SK-N-SH (cell line): ENCODE data around the gene NAV1. TPM values are rescaled to one million over a fixed set of nuclear protein-coding genes. Genes with fewer than 3 reads are reported as not detected.
A peak's percentile ranks its signal among the peaks of the same experiment; 100 is the strongest.

Source experiments
- CTCF ChIA-PET: fragments of 300-600, 350-600 bp; formaldehyde crosslinking; extraction: SDS; loops from one replicate; lab custom pipeline; 2021; lab: Yijun Ruan, JAX
- POLR2A ChIA-PET: fragments of 350-600 bp; sonication (Branson Sonifier 250); formaldehyde crosslinking; extraction: SDS; loops from one replicate; lab custom pipeline; 2020; ENCODE audit warnings: antibody characterized with exemption, inconsistent platforms; lab: Yijun Ruan, JAX
- DNase-seq: peaks from one replicate; pipeline ENCODE4 v3.0.0; 2012
- H2AFZ ChIP-seq: fragments of 200-600 bp; sonication (generic); 2 replicates; pipeline ENCODE4 v1.8.1; 2016; ENCODE audit warnings: antibody characterized with exemption, mild to moderate bottlenecking, low read depth
- H3F3A ChIP-seq: fragments of 200-600 bp; sonication (generic); replicated peaks from 2 replicates; pipeline ENCODE3; 2016; ENCODE audit warnings: antibody characterized with exemption, mild to moderate bottlenecking; ENCODE audit not compliant: insufficient read depth
- H3K27ac ChIP-seq, 2 experiments: fragments of 200-500 bp in 1 of 2; fragments of 200-600 bp in 1 of 2; sonication (Bioruptor generic) in 1 of 2; sonication (generic), shearing (Covaris generic) in 1 of 2; 2 replicates each; pipeline versions ENCODE4 v1.5.1 to v1.6.1; 2014 to 2016; ENCODE audit warnings: low read depth in 2 of 2, inconsistent platforms in 1 of 2, low read length in 1 of 2, mild to moderate bottlenecking in 1 of 2, mixed read lengths in 1 of 2
- H3K27me3 ChIP-seq: fragments of 200-600 bp; sonication (generic), shearing (Covaris generic); 2 replicates; pipeline ENCODE4 v1.6.1; 2016; ENCODE audit warnings: mixed run types; ENCODE audit not compliant: insufficient read depth
- H3K36me3 ChIP-seq, 2 experiments: fragments of 200-500 bp in 1 of 2; fragments of 200-600 bp in 1 of 2; sonication (Bioruptor generic) in 1 of 2; sonication (generic) in 1 of 2; replicated peaks in 1 of 2; 2 replicates each; pipeline versions ENCODE3 to v1.5.1; 2014 to 2016; ENCODE audit warnings: low read length in 1 of 2, mild to moderate bottlenecking in 1 of 2; ENCODE audit not compliant: insufficient read depth in 2 of 2, control insufficient read depth in 1 of 2
- H3K4me1 ChIP-seq, 2 experiments: fragments of 200-500 bp in 1 of 2; fragments of 200-600 bp in 1 of 2; sonication (Bioruptor generic) in 1 of 2; sonication (generic), shearing (Covaris generic) in 1 of 2; 2 replicates each; pipeline versions ENCODE4 v1.5.1 to v1.6.1; 2014 to 2016; ENCODE audit warnings: low read depth in 1 of 2, low read length in 1 of 2, mixed run types in 1 of 2; ENCODE audit not compliant: insufficient read depth in 2 of 2, control insufficient read depth in 1 of 2
- H3K4me2 ChIP-seq: fragments of 200-600 bp; sonication (generic), shearing (Covaris generic); 2 replicates; pipeline ENCODE4 v1.6.1; 2017; ENCODE audit warnings: mixed run types
- H3K4me3 ChIP-seq, 2 experiments: fragments of 200-500 bp in 1 of 2; fragments of 200-600 bp in 1 of 2; sonication (Bioruptor generic) in 1 of 2; sonication (generic), shearing (Covaris generic) in 1 of 2; 2 replicates each; pipeline versions ENCODE4 v1.5.1 to v1.8.1; 2014 to 2016; ENCODE audit warnings: low read depth in 2 of 2, inconsistent platforms in 1 of 2, low read length in 1 of 2, mild to moderate bottlenecking in 1 of 2, mixed read lengths in 1 of 2, moderate library complexity in 1 of 2
- H3K79me2 ChIP-seq: fragments of 200-600 bp; sonication (generic); 2 replicates; pipeline ENCODE4 v1.8.1; 2017; ENCODE audit warnings: mild to moderate bottlenecking; ENCODE audit not compliant: insufficient read depth
- H3K9ac ChIP-seq: fragments of 200-600 bp; sonication (generic); 2 replicates; pipeline ENCODE4 v1.6.1; 2017; ENCODE audit warnings: mixed run types
- H3K9me2 ChIP-seq: fragments of 200-600 bp; sonication (generic); 2 replicates; pipeline ENCODE4 v1.6.1; 2017; ENCODE audit warnings: mixed run types
- H3K9me3 ChIP-seq: fragments of 200-600 bp; sonication (generic); 2 replicates; pipeline ENCODE4 v1.6.1; 2017; ENCODE audit warnings: mixed run types, mild to moderate bottlenecking, moderate library complexity
- H4K20me1 ChIP-seq: fragments of 200-600 bp; sonication (generic); 2 replicates; pipeline ENCODE4 v1.6.1; 2017; ENCODE audit warnings: mild to moderate bottlenecking, mixed run types; ENCODE audit not compliant: insufficient read depth
- CHD2 ChIP-seq: fragments of 150-350 bp; IDR thresholded peaks from 2 replicates; pipeline ENCODE4 v1.6.1; 2018; ENCODE audit warnings: low read length; ENCODE audit not compliant: partially characterized antibody
- ELF1 ChIP-seq: IDR thresholded peaks from 2 replicates; pipeline ENCODE4 v1.4.0; 2012
- EP300 ChIP-seq, 2 experiments: IDR thresholded peaks; 2 replicates each; pipeline versions ENCODE4 v1.4.0 to v1.6.1; 2012; ENCODE audit warnings: borderline replicate concordance in 1 of 2, low read depth in 1 of 2, low read length in 1 of 2
- EZH2phosphoT487 ChIP-seq: fragments of 200-600 bp; sonication (generic); IDR thresholded peaks from 2 replicates; pipeline ENCODE4 v1.6.1; 2017; ENCODE audit warnings: low read depth, mixed run types, mild to moderate bottlenecking, antibody characterized with exemption, moderate library complexity, borderline replicate concordance
- FOXJ3 ChIP-seq: sonication (generic); formaldehyde crosslinking; IDR thresholded peaks from 2 replicates; pipeline ENCODE4 v1.5.1; 2020; ENCODE audit warnings: mild to moderate bottlenecking, missing genetic modification reagents
- GABPA ChIP-seq: IDR thresholded peaks from 2 replicates; pipeline ENCODE4 v1.4.0; 2012; ENCODE audit warnings: low read depth, mild to moderate bottlenecking
- MEF2A ChIP-seq: IDR thresholded peaks from 2 replicates; pipeline ENCODE4 v1.4.0; 2012; ENCODE audit warnings: low read depth, borderline replicate concordance
- MXI1 ChIP-seq: IDR thresholded peaks from 2 replicates; pipeline ENCODE4 v1.6.1; 2012; ENCODE audit warnings: mild to moderate bottlenecking, low read depth, low read length, improper control_type of control experiment
- NRF1 ChIP-seq: IDR thresholded peaks from 2 replicates; pipeline ENCODE4 v1.6.1; 2012; ENCODE audit warnings: low read depth, mild to moderate bottlenecking, low read length
- RCOR1 ChIP-seq: fragments of 150-350 bp; IDR thresholded peaks from 2 replicates; pipeline ENCODE4 v1.6.1; 2017; ENCODE audit warnings: antibody characterized with exemption, low read length
- SMC3 ChIP-seq: IDR thresholded peaks from 2 replicates; pipeline ENCODE4 v1.6.1; 2012; ENCODE audit warnings: low read depth, low read length, improper control_type of control experiment
- TAF1 ChIP-seq: IDR thresholded peaks from 2 replicates; pipeline ENCODE4 v1.6.1; 2012; ENCODE audit warnings: low read depth, mild to moderate bottlenecking, low read length, moderate library complexity, borderline replicate concordance
- YY1 ChIP-seq: IDR thresholded peaks from 2 replicates; pipeline ENCODE4 v1.4.0; 2012; ENCODE audit warnings: low read depth, mild to moderate bottlenecking
- WGBS: methylation state at CpG from one replicate; pipeline ENCODE4 v1.1.6; 2017; ENCODE audit warnings: low lambda C conversion rate; 5-methylcytosine and 5-hydroxymethylcytosine counted together
- polyA plus RNA-seq, 3 experiments: library from polyadenylated mRNA; depleted of rRNA; stranded (reverse); fragments of >200 nt; gene quantifications; 2 replicates each; pipeline ENCODE4 v1.2.3, GENCODE V29; 2012
- TF ChIP-seq, protein P1 (sequence below): fragments of 150-350 bp; IDR thresholded peaks from 2 replicates; pipeline ENCODE4 v1.6.1; 2016; ENCODE audit warnings: mild to moderate bottlenecking, low read depth, low read length
- TF ChIP-seq, protein P2 (sequence below): IDR thresholded peaks from 2 replicates; pipeline ENCODE4; 2012
- TF ChIP-seq, protein P3 (sequence below): IDR thresholded peaks from 2 replicates; pipeline ENCODE4 v1.4.0; 2012; ENCODE audit warnings: low read depth, borderline replicate concordance

Gene NAV1
- polyA plus RNA-seq, 1 of the 3 experiments (the other 2 are of a cell fraction) = 16.1 TPM

DNA sequence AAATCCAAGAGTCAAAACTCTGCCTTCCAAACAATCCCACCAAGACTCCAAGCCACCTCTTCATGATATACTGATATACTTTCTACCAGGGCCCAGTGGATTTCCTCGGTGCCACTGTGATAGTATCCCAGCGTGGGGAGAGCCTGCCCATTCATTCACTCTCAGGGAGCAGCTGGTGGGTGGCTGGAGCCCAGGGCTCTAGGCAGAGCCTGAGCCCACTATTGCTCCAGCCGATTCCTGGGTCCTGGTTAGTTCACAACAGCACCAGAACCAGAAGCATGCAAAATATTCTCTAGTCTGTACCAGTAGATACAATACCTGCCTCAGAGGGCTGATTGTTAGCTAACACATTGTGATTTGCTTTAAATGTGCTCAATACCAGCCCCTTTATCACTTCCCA, 32.8 kb upstream of the NAV1 start:
- no peaks in the 10 kb centered on the region for H3K36me3 ChIP-seq
- H3K4me1 ChIP-seq = peaks cover 24 to 33% of the 10 kb centered on the region in 2 experiments; a peak in 3 of 4 replicates
- no peaks in the 10 kb centered on the region for H3K27me3 ChIP-seq
- peak overlapping the region; percentile 81 for H3K4me2 ChIP-seq
- CTCF ChIA-PET = interaction anchor here (0.7 to 31.9 kb wide), 2 partner anchors 20 to 164 kb away, joined by 3 to 860 read pairs; no protein-coding TSS in a partner anchor
- H3K27ac ChIP-seq = peak overlapping the region; percentile 45 to 93; a peak in 3 of 4 replicates
- TF ChIP-seq, protein P1, sequence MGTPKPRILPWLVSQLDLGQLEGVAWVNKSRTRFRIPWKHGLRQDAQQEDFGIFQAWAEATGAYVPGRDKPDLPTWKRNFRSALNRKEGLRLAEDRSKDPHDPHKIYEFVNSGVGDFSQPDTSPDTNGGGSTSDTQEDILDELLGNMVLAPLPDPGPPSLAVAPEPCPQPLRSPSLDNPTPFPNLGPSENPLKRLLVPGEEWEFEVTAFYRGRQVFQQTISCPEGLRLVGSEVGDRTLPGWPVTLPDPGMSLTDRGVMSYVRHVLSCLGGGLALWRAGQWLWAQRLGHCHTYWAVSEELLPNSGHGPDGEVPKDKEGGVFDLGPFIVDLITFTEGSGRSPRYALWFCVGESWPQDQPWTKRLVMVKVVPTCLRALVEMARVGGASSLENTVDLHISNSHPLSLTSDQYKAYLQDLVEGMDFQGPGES = no peak
- TF ChIP-seq FOXJ3 (CRISPR knock-in tag) = no peak
- TF ChIP-seq TAF1 = no peak
- no peak for TF ChIP-seq CHD2
- no peaks in the 10 kb centered on the region for H4K20me1 ChIP-seq
- no peak overlapping the region for H2AFZ ChIP-seq
- H3K79me2 ChIP-seq = peaks cover 60% of the 10 kb centered on the region
- no peak for DNase-seq
- H3F3A ChIP-seq = peaks cover 14% of the 10 kb centered on the region
- no peaks in the 10 kb centered on the region for H3K9me2 ChIP-seq
- H3K4me3 ChIP-seq = peak overlapping the region; percentile 57 to 65
- 73% methylated on average over 3 of the region's 3 CpGs for WGBS
- POLR2A ChIA-PET = interaction anchor here (1.6 kb wide), 1 partner anchor 37 kb away, joined by 3 read pairs; the partner anchor contains the start of gene PHLDA3
- no peaks in the 10 kb centered on the region for H3K9me3 ChIP-seq
- peak overlapping the region; percentile 72 for H3K9ac ChIP-seq

DNA sequence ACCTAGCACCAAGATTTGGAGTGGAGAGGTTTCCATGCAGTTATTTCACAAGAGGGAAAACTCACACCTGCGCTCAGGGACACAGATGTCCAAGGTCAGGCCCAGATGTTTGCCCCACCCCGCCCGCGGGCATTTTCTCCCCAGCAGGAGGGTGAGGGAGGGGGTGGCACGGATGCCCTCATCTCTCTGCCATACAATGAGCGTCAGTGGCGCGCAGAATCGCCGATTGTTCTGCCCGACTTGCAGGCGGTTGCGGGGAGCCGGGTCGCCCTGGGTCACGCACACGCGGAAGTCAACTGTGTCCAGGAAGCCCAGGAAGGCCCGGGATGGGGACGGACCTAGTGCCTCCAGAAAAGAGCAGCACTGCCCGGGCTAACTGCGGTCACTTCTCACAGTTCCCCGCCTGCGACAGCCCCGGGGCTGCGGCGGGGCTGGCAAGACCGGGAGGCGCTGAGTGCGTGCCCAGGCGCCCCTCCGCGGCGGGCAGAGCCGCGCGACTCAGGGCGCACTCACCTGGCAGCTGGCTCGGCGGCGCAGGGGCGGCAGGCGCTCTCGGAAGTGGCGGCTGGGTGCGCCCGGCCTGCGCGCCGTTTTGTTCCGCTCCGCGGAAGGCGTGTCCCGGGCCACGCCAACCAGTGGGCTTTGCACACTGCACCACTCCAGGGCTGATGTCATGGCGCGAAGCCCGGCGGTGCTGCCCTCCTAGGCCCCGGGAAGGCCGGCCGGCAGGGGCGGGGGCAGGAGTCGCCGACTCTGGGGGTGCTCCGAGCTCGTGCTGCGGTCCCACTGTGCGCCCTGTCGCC, 32.2 kb upstream of the NAV1 start, which contains the start of gene CSRP1:
CSRP1 (minus strand) TSS at position 567 of the 803 bp plus-strand sequence. CDS start 10,820 bp downstream, outside the sequence.
- Histone ChIP-seq H4K20me1 (no peaks in the 10 kb centered on the region), H3K9ac (peak within 1 kb of the TSS; percentile 72), H3K27me3 (no peaks in the 10 kb centered on the region), H3K9me2 (no peaks in the 10 kb centered on the region), H3K36me3 (no peaks in the 10 kb centered on the region), H3K9me3 (no peaks in the 10 kb centered on the region), H3K27ac (peak within 1 kb of the TSS; percentile 50 to 93), H3K4me1 (peaks cover 24 to 33% of the 10 kb centered on the region in 2 experiments; a peak in 3 of 4 replicates), H3F3A (peaks cover 14% of the 10 kb centered on the region), H3K4me3 (peak within 1 kb of the TSS; percentile 57 to 65), H2AFZ (peak within 1 kb of the TSS; percentile 53), H3K4me2 (peak within 1 kb of the TSS; percentile 81), H3K79me2 (peaks cover 53% of the 10 kb centered on the region)
- ChIA-PET CTCF (interaction anchor here (0.7 to 31.9 kb wide), 7 partner anchors 21 to 164 kb away, joined by 3 to 860 read pairs (median 3); no protein-coding TSS in a partner anchor), POLR2A (interaction anchor here (1.6 kb wide), 1 partner anchor 37 kb away, joined by 3 read pairs; the partner anchor contains the start of gene PHLDA3)
- DNase-seq = peak; percentile 96
- WGBS = 40% methylated on average over 31 of the region's 71 CpGs
- TF ChIP-seq MEF2A = no peak
- TF ChIP-seq GABPA = no peak
- TF ChIP-seq EZH2phosphoT487 = no peak
- peak; percentile 82; the same call in 1 of the 2 replicates for TF ChIP-seq TAF1
- TF ChIP-seq, protein P2, sequence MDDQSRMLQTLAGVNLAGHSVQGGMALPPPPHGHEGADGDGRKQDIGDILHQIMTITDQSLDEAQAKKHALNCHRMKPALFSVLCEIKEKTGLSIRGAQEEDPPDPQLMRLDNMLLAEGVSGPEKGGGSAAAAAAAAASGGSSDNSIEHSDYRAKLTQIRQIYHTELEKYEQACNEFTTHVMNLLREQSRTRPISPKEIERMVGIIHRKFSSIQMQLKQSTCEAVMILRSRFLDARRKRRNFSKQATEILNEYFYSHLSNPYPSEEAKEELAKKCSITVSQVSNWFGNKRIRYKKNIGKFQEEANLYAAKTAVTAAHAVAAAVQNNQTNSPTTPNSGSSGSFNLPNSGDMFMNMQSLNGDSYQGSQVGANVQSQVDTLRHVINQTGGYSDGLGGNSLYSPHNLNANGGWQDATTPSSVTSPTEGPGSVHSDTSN = 0 out of 2 replicates have a peak, but pooled peaks have one; percentile 10
- no peak for TF ChIP-seq EP300 (IDR thresholded peaks at IDR 0.05; ENCODE audit: borderline replicate concordance in 1 of 2, low read depth in 1 of 2, low read length in 1 of 2)
- TF ChIP-seq MXI1 = peak; percentile 48; the same call in 1 of the 2 replicates
- no peak for TF ChIP-seq YY1
- TF ChIP-seq RCOR1 = no peak
- TF ChIP-seq, protein P3, sequence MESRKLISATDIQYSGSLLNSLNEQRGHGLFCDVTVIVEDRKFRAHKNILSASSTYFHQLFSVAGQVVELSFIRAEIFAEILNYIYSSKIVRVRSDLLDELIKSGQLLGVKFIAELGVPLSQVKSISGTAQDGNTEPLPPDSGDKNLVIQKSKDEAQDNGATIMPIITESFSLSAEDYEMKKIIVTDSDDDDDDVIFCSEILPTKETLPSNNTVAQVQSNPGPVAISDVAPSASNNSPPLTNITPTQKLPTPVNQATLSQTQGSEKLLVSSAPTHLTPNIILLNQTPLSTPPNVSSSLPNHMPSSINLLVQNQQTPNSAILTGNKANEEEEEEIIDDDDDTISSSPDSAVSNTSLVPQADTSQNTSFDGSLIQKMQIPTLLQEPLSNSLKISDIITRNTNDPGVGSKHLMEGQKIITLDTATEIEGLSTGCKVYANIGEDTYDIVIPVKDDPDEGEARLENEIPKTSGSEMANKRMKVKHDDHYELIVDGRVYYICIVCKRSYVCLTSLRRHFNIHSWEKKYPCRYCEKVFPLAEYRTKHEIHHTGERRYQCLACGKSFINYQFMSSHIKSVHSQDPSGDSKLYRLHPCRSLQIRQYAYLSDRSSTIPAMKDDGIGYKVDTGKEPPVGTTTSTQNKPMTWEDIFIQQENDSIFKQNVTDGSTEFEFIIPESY = no peak
- no peak for TF ChIP-seq NRF1
- TF ChIP-seq SMC3 = no peak
- TF ChIP-seq ELF1 = no peak
- no peak for TF ChIP-seq CHD2
- TF ChIP-seq FOXJ3 (CRISPR knock-in tag) = no peak
